ENCODE measurements around the gene RALGPS2. TPM values are rescaled to one million over a fixed set of nuclear protein-coding genes. Genes with fewer than 3 reads are reported as not detected.
A peak's percentile ranks its signal among the peaks of the same experiment; 100 is the strongest.

The RALGPS2 gene
- total and polyA plus RNA-seq, 2 experiments from 2014 or later: 8.1 to 31.2 TPM

- TF ChIP-seq ZNF331 (CRISPR knock-in tag; IDR thresholded peaks at IDR 0.05; ENCODE audit: low read depth): no peak
- no peak for TF ChIP-seq POLR2AphosphoS5 (IDR thresholded peaks at IDR 0.05; ENCODE audit: low read depth)
- TF ChIP-seq REST (IDR thresholded peaks at IDR 0.05; ENCODE audit: unreplicated experiment): no peak
- no peak for TF ChIP-seq EZH2 (IDR thresholded peaks at IDR 0.05; ENCODE audit: low read depth, unreplicated experiment)
- no peak for TF ChIP-seq CREB1 (CRISPR knock-in tag; IDR thresholded peaks at IDR 0.05; ENCODE audit: low read depth)
- no peak for TF ChIP-seq EZH2phosphoT487 (IDR thresholded peaks at IDR 0.05; ENCODE audit: unreplicated experiment)
- TF ChIP-seq NANOG (IDR thresholded peaks at IDR 0.05; ENCODE audit: borderline replicate concordance): no peak
- no peak for TF ChIP-seq CTCF (conservative IDR thresholded peaks at IDR 0.05; ENCODE audit: low read depth in 2 of 2)
Observed at GRCh38 chr1:178864326-178864725, 139.3 kb downstream of the RALGPS2 start (continued).

GRCh38 chr1:178867670-178868069, 142.6 kb downstream of the RALGPS2 start:
- Mint-ChIP-seq H3K36me3 (ENCODE audit: low read depth) (no peaks in the 10 kb centered on the region), H3K4me3 (no peak overlapping the region), H3K9me3 (no peaks in the 10 kb centered on the region), H3K27me3 (ENCODE audit: insufficient read depth, low read depth, poor library complexity) (peaks cover 1% of the 10 kb centered on the region), H3K4me1 (peaks cover 29% of the 10 kb centered on the region), H3K27ac (peak overlapping the region; percentile 18)
- H3K79me2 ChIP-seq (replicated peaks; ENCODE audit: insufficient read depth): no peaks in the 10 kb centered on the region
- H3K27me3 ChIP-seq (ENCODE audit: insufficient read depth): no peaks in the 10 kb centered on the region
- H3K4me2 ChIP-seq: no peak overlapping the region
- H3K27ac ChIP-seq (ENCODE audit: low read depth): no peak overlapping the region
- no peak for TF ChIP-seq ZNF114 (CRISPR knock-in tag; IDR thresholded peaks at IDR 0.05)
- TF ChIP-seq ZNF331 (CRISPR knock-in tag; IDR thresholded peaks at IDR 0.05; ENCODE audit: low read depth): no peak
- TF ChIP-seq POLR2AphosphoS5 (IDR thresholded peaks at IDR 0.05; ENCODE audit: low read depth): no peak
- TF ChIP-seq JUNB (IDR thresholded peaks at IDR 0.05; ENCODE audit: unreplicated experiment): no peak
- TF ChIP-seq STAT1 (IDR thresholded peaks at IDR 0.05; ENCODE audit: unreplicated experiment): no peak
- no peak for TF ChIP-seq NANOG (IDR thresholded peaks at IDR 0.05; ENCODE audit: borderline replicate concordance)
- TF ChIP-seq ETS1 (IDR thresholded peaks at IDR 0.05): no peak
- TF ChIP-seq CTCF (conservative IDR thresholded peaks at IDR 0.05; ENCODE audit: low read depth in 2 of 2): no peak
- no peak for TF ChIP-seq CREB1 (CRISPR knock-in tag; IDR thresholded peaks at IDR 0.05; ENCODE audit: low read depth)
- no peak for TF ChIP-seq REST (IDR thresholded peaks at IDR 0.05; ENCODE audit: unreplicated experiment)
- TF ChIP-seq EZH2 (IDR thresholded peaks at IDR 0.05; ENCODE audit: low read depth, unreplicated experiment): no peak
- H2AFZ ChIP-seq: no peak overlapping the region
- H3K9me2 ChIP-seq (ENCODE audit: insufficient read depth): no peaks in the 10 kb centered on the region
- peaks cover 30% of the 10 kb centered on the region for H3K4me1 ChIP-seq (ENCODE audit: insufficient read depth)
- no peaks in the 10 kb centered on the region for H3K36me3 ChIP-seq (ENCODE audit: insufficient read depth)
- no peak overlapping the region for H3K4me3 ChIP-seq
- no peak for DNase-seq (ENCODE audit: low spot score)
- no peaks in the 10 kb centered on the region for H3F3A ChIP-seq (replicated peaks; ENCODE audit: low read depth)
- H4K20me1 ChIP-seq (replicated peaks; ENCODE audit: insufficient read depth): no peaks in the 10 kb centered on the region
- ATAC-seq: no peak

Measured in GM23338 (cell line).